K562 (cell line): ENCODE measurements around the gene MYOZ1. TPM values are rescaled to one million over a fixed set of nuclear protein-coding genes. Genes with fewer than 3 reads are reported as not detected.

ENCODE experiments used
- ATAC-seq: fragments of 200-7000 bp; cut with Tn5 transposase; 3 replicates; pipeline ENCODE4 v1.9.1; 2020; ENCODE audit warnings: moderate library complexity
- BruUV-seq: library from RNA; stranded (reverse); fragments of 400-500 nt; replicated peaks from 2 replicates; lab custom pipeline; 2021; lab: Mats Ljungman, UMichigan
- CTCF ChIA-PET: fragments of 300-600 bp; formaldehyde crosslinking; extraction: SDS; loops from one replicate; lab custom pipeline; 2021; ENCODE audit warnings: low intra/inter-chr PET ratio; lab: Yijun Ruan, JAX
- POLR2A ChIA-PET: fragments of 300-600, 350-650 bp; sonication (Branson Sonifier 250); formaldehyde crosslinking; extraction: SDS; loops from one replicate; lab custom pipeline; 2021; ENCODE audit warnings: antibody characterized with exemption, inconsistent platforms; lab: Yijun Ruan, JAX
- DNase-seq, 4 experiments: peaks; one replicate each; pipeline versions ENCODE4 v3.0.0 to v3.0.0-alpha.2; 2011 to 2018; ENCODE audit warnings: low spot score in 3 of 4, mixed read lengths in 3 of 4; ENCODE audit errors: extremely low read depth in 1 of 4
- FAIRE-seq: peaks from 2 replicates; lab custom pipeline; 2011; peaks lifted over from hg19 to GRCh38; lab: Jason Lieb, UNC
- H2AFZ ChIP-seq: 2 replicates; pipeline ENCODE4 v1.6.0; 2011; ENCODE audit warnings: low read depth, low read length, control low read depth, inconsistent platforms
- H3K27ac ChIP-seq: fragments of 200-600 bp; 3 replicates; pipeline ENCODE4 v1.8.0; 2011; ENCODE audit warnings: low read depth, mild to moderate bottlenecking, control low read depth, inconsistent platforms, low read length, moderate library complexity, mixed read lengths; ENCODE audit errors: extremely low read depth
- H3K27me3 ChIP-seq, 2 experiments: fragments of 300-600 bp in 1 of 2; 2 replicates in 1 of 2; 3 replicates in 1 of 2; pipeline versions ENCODE4 v1.6.0 to v1.8.0; 2011; ENCODE audit warnings: inconsistent platforms in 2 of 2, low read length in 2 of 2, mild to moderate bottlenecking in 1 of 2, mixed read lengths in 1 of 2, moderate library complexity in 1 of 2; ENCODE audit not compliant: control insufficient read depth in 2 of 2, insufficient read depth in 2 of 2
- H3K36me3 ChIP-seq: fragments of 300-600 bp; 3 replicates; pipeline ENCODE4 v1.8.0; 2011; ENCODE audit warnings: mild to moderate bottlenecking, low read length, inconsistent platforms; ENCODE audit not compliant: control insufficient read depth, insufficient read depth
- H3K4me1 ChIP-seq, 2 experiments: fragments of 200-600 bp in 1 of 2; replicated peaks in 1 of 2; 2 replicates in 1 of 2; 3 replicates in 1 of 2; pipeline versions ENCODE4 v1.5.1 to v1.8.0; 2011; ENCODE audit warnings: inconsistent platforms in 2 of 2, low read length in 2 of 2, mild to moderate bottlenecking in 1 of 2, mixed read lengths in 1 of 2, moderate library complexity in 1 of 2; ENCODE audit not compliant: control insufficient read depth in 2 of 2, insufficient read depth in 2 of 2
- H3K4me2 ChIP-seq: 2 replicates; pipeline ENCODE4 v1.6.1; 2011; ENCODE audit warnings: low read length, control low read depth, inconsistent platforms, mixed read lengths; ENCODE audit not compliant: insufficient read depth
- H3K4me3 ChIP-seq: fragments of 200-600 bp; sonication (generic), shearing (Covaris generic); 2 replicates; pipeline ENCODE4 v1.5.1; 2016; ENCODE audit warnings: control low read depth, inconsistent platforms
- H3K79me2 ChIP-seq: fragments of 200-600 bp; 3 replicates; pipeline ENCODE4 v1.8.0; 2011; ENCODE audit warnings: low read length, inconsistent platforms; ENCODE audit not compliant: control insufficient read depth, insufficient read depth
- H3K9ac ChIP-seq, 2 experiments: 2 replicates each; pipeline versions ENCODE4 v1.6.0 to v1.6.1; 2011; ENCODE audit warnings: low read depth in 2 of 2, low read length in 2 of 2, control low read depth in 1 of 2, inconsistent platforms in 1 of 2, mild to moderate bottlenecking in 1 of 2, mixed read lengths in 1 of 2; ENCODE audit not compliant: insufficient read depth in 1 of 2
- H3K9me1 ChIP-seq: one replicate; pipeline ENCODE4 v1.6.0; 2011; ENCODE audit warnings: inconsistent platforms, mild to moderate bottlenecking, low read length, moderate library complexity; ENCODE audit not compliant: control insufficient read depth, insufficient read depth
- H3K9me3 ChIP-seq: replicated peaks from 2 replicates; pipeline ENCODE4 v1.5.1; 2011; ENCODE audit warnings: low read depth, low read length, inconsistent platforms; ENCODE audit not compliant: control insufficient read depth, insufficient read depth
- H4K20me1 ChIP-seq: replicated peaks from 2 replicates; pipeline ENCODE4 v1.6.1; 2011; ENCODE audit warnings: low read length, inconsistent platforms, mixed read lengths; ENCODE audit not compliant: control insufficient read depth, insufficient read depth
- ARHGAP35 ChIP-seq: fragments of 450-650 bp; IDR thresholded peaks from 2 replicates; pipeline ENCODE4 v1.6.1; 2018; ENCODE audit not compliant: partially characterized antibody
- GATAD2A ChIP-seq: fragments of 450-650 bp; IDR thresholded peaks from 2 replicates; pipeline ENCODE4 v1.6.1; 2017
- LCOR ChIP-seq: sonication (generic); formaldehyde crosslinking; IDR thresholded peaks from 2 replicates; pipeline ENCODE4 v1.8.0; 2022; ENCODE audit warnings: mild to moderate bottlenecking, missing genetic modification reagents
- MTA1 ChIP-seq: fragments of 450-650 bp; IDR thresholded peaks from 2 replicates; pipeline ENCODE4 v1.6.1; 2017; ENCODE audit warnings: borderline replicate concordance
- RBM34 ChIP-seq: fragments of 200-400 bp; formaldehyde crosslinking; IDR thresholded peaks from 2 replicates; pipeline ENCODE4 v1.6.1; 2018; ENCODE audit warnings: low read length, borderline replicate concordance; ENCODE audit not compliant: insufficient read depth
- TCF3 ChIP-seq: sonication (generic); formaldehyde crosslinking; IDR thresholded peaks from 2 replicates; pipeline ENCODE4 v1.4.0; 2020; ENCODE audit warnings: mild to moderate bottlenecking, missing genetic modification reagents
- THAP12 ChIP-seq: fragments of 250-450 bp; sonication (Bioruptor Pico); IDR thresholded peaks from 2 replicates; pipeline ENCODE4 v1.9.0; 2021; ENCODE audit warnings: mild to moderate bottlenecking, inconsistent platforms
- ZNF263 ChIP-seq: sonication (generic); formaldehyde crosslinking; IDR thresholded peaks from 2 replicates; pipeline ENCODE4 v1.8.0; 2022; ENCODE audit warnings: mild to moderate bottlenecking, missing genetic modification reagents, borderline replicate concordance
- WGBS: fragments of 100-300 bp; shearing (Covaris generic); methylation state at CpG from one replicate; pipeline ENCODE4 v1.1.6; 2016; ENCODE audit warnings: low coverage, mixed read lengths; ENCODE audit not compliant: insufficient coverage; ENCODE audit errors: missing lambda C conversion rate; 5-methylcytosine and 5-hydroxymethylcytosine counted together
- in situ Hi-C: fragments of 300-500 bp; cut with MboI; formaldehyde crosslinking; loops from 4 replicates; pipeline ENCODE4 v1.15.0; 2018; ENCODE audit warnings: inconsistent platforms, mixed read lengths
- intact Hi-C: fragments of 100-400 bp; cut with micrococcal nuclease; formaldehyde crosslinking; loops from 2 replicates; pipeline ENCODE4 v1.14.2; 2022
- polyA plus RNA-seq, 8 experiments: library from polyadenylated mRNA; depleted of rRNA in 4 of 8; stranded (reverse) in 5 of 8; unstranded in 3 of 8; fragments of >200 nt; fragmentation: Nextera tagmentation in 2 of 8; fragmentation: Illumina TruSeq in 1 of 8; extraction: Ambion mirVana in 2 of 8; extraction: Trizol in 1 of 8; gene quantifications; 2 replicates each; pipeline versions ENCODE4 v1.2.1 to v1.2.3, GENCODE V29; 2011 to 2014; ENCODE audit warnings: inconsistent platforms in 1 of 8, missing spikeins in 1 of 8
- total RNA-seq, 7 experiments: library from RNA; depleted of rRNA in 6 of 7; stranded (reverse); fragments of >200 nt in 6 of 7; fragmentation: Illumina TruSeq in 2 of 7; extraction: Trizol in 2 of 7; gene quantifications; 2 replicates each; pipeline versions ENCODE4 v1.2.1 to v1.2.3, GENCODE V29; 2011 to 2021; ENCODE audit warnings: low replicate concordance in 1 of 7

The MYOZ1 gene
- total and polyA plus RNA-seq, 9 of the 15 experiments (the other 6 are each of a cell fraction or from before 2014, with no cell fraction given): 0.03 to 0.18 (median 0.07) TPM; not detected in 5

- TF ChIP-seq TCF3 (CRISPR knock-in tag) (peak; percentile 97), LCOR (CRISPR knock-in tag) (peak; percentile 90; the same call in 1 of the 2 replicates), ARHGAP35 (no peak), MTA1 (peak; percentile 91)
Observed at GRCh38 chr10:73648975-73649829, 7.9 kb upstream of the MYOZ1 start (continued).

- Histone ChIP-seq H3K4me1 (peaks cover 35 to 38% of the 10 kb centered on the region in 2 experiments), H3K79me2 (no peaks in the 10 kb centered on the region), H2AFZ (peak overlapping the region; percentile 23; the same call in 1 of the 2 replicates), H3K9ac (peak overlapping the region in 1 of 2 experiments; percentile 77; a peak in 2 of 4 replicates), H3K9me3 (no peaks in the 10 kb centered on the region), H4K20me1 (no peaks in the 10 kb centered on the region; the same call in 1 of the 2 replicates), H3K9me1 (no peaks in the 10 kb centered on the region), H3K4me3 (no peak overlapping the region), H3K27me3 (no peaks in the 10 kb centered on the region), H3K36me3 (no peaks in the 10 kb centered on the region), H3K4me2 (no peak overlapping the region; the same call in 1 of the 2 replicates), H3K27ac (no peak overlapping the region)
- BruUV-seq: no TSS peak
- intact Hi-C loops (loop anchor here (10.0 kb wide), 1 partner anchor 243 kb away; no protein-coding TSS in a partner anchor), in situ Hi-C loops (no loop called here)
- DNase-seq (no peak), ATAC-seq (no peak), FAIRE-seq (no peak)
- 76% methylated on average over 29 of the region's 35 CpGs for whole genome bisulfite sequencing
- ChIA-PET CTCF (interaction anchor here (0.7 kb wide), 1 partner anchor 53 kb away, joined by 3 read pairs; no protein-coding TSS in a partner anchor), POLR2A (interaction anchor here (0.6 to 1.6 kb wide), 12 partner anchors 10 to 395 kb away, joined by 3 to 6 read pairs (median 3); partner anchors contain the start of gene MRPS16)
- TF ChIP-seq GATAD2A (no peak), THAP12 (CRISPR knock-in tag) (0 out of 2 replicates have a peak, but pooled peaks have one; percentile 27), RBM34 (no peak), ZNF263 (CRISPR knock-in tag) (peak; percentile 74)
Observed at GRCh38 chr10:73647875-73648651, 6.8 kb upstream of the MYOZ1 start.
